ENCODE measurements around the gene CCDC57.

CCDC57 gene

DNA sequence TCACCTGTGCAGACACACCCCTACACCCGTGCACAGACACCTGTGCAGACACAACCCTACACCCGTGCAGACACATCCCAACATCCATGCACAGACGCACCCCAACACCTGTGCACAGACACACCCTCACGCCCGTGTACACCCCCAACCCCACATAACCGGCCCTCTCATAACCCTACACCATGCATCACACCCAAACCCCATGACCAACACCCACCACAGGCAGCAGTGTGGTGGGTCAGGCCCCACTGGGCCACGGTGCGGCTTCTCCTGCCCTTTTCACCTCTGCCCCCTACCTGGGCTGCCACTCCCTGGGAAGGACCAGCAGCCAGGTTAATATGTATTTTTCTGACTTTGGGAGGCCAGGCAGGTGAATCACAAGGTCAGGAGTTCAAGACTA lies 12.0 kb upstream of the CCDC57 start:
- DNase-seq (ENCODE audit: low read depth) = no peak
- TF ChIP-seq CTCF (conservative IDR thresholded peaks at IDR 0.05; ENCODE audit: low read depth, low read length) = no peak
- no peak overlapping the region for H3K4me3 ChIP-seq (ENCODE audit: low read depth, low read length)

- no peak overlapping the region for H3K4me3 ChIP-seq (ENCODE audit: low read depth, low read length)
- DNase-seq (ENCODE audit: low read depth) = no peak
- TF ChIP-seq CTCF (conservative IDR thresholded peaks at IDR 0.05; ENCODE audit: low read depth, low read length) = no peak
These were observed 10.9 kb upstream of the CCDC57 start for GRCh38 chr17:82223517-82223916.

GRCh38 chr17:82222816-82223215 lies 10.2 kb upstream of the CCDC57 start:
- no peak overlapping the region for H3K4me3 ChIP-seq (ENCODE audit: low read depth, low read length)
- no peak for DNase-seq (ENCODE audit: low read depth)
- no peak for TF ChIP-seq CTCF (conservative IDR thresholded peaks at IDR 0.05; ENCODE audit: low read depth, low read length)

DNA sequence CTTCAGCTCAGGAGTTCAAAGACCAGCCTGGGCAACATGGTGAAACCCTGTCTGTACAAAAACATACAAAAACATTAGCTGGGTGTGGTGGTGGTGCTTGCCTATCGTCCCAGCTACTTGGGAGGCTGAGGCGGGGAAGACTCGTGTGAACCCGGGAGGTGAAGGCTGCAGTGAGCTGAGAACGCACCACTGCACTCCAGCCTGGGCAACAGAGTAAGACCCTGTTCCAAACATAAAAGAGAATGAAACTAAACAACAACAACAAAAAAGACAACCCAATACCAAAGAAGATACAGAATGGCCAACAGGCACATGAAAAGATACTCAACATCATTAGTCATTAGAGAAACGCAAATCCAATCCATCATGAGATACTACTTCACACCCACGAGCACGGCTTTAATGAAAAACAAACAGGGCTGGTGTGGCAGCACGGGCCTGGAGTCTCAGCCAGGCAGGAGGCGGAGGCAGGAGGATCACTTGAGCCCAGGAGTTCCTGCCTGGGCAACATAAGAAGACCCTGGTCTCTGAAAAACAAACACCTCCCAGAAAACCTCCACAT lies 8.8 kb upstream of the CCDC57 start:
- TF ChIP-seq CTCF (conservative IDR thresholded peaks at IDR 0.05; ENCODE audit: low read depth, low read length) = no peak
- DNase-seq (ENCODE audit: low read depth) = no peak
- no peak overlapping the region for H3K4me3 ChIP-seq (ENCODE audit: low read depth, low read length)

DNA sequence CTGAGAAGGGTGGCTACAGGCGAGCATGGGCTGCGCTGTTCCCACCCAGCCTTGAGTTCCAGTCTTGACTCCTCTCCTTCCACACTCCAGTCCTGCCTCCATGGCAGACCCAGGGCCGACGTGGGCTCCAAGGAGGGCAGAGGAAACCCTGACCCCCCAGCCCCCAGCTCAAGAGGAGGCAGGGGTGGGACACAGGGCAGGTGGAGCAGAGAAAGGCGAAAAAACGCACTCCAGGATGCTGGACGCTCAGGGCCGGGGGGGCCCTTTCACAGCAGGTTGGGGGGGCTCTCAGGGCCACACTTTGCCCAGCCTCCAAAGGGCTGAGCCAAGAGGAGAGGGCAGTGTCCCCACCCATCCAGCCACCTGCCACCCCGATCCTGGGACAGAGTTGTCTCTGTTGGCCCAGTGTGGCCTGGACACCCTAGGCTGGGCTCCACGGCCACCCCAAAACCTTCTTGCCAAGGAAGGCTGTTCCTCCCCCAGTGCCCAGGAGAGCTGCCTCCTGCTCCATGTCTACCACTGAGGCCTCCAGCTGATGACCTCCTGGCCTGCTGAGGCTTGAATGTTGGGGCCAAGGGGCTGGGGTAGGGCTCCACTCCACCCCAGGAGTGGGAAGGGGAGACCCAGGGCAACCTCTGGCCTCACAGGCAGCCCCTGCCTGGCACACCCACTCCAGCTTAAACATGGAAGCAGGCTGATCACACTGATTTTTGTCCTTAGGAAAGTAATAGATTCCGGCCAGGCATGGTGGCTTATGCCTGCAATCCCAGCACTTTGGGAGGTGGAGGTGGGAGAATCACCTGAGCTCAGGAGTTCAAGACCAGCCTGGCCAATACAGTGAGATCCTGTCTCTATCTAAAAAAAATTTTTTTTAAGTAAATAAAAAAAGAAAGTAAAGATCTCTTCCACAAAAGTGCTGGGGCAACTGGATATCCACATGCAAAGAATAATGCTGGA lies 7.4 kb upstream of the CCDC57 start:
- no peak for TF ChIP-seq CTCF (conservative IDR thresholded peaks at IDR 0.05; ENCODE audit: low read depth, low read length)
- no peak for DNase-seq (ENCODE audit: low read depth)
- H3K4me3 ChIP-seq (ENCODE audit: low read depth, low read length) = no peak overlapping the region

- no peak overlapping the region for H3K4me3 ChIP-seq (ENCODE audit: low read depth, low read length)
- no peak for TF ChIP-seq CTCF (conservative IDR thresholded peaks at IDR 0.05; ENCODE audit: low read depth, low read length)
- no peak for DNase-seq (ENCODE audit: low read depth)
These were observed 6.4 kb upstream of the CCDC57 start for GRCh38 chr17:82219083-82219482.

All from choroid plexus epithelial cell (primary cell).